ENCODE data around the gene SPIN4. TPM values are rescaled to one million over a fixed set of nuclear protein-coding genes. Genes with fewer than 3 reads are reported as not detected.
"Not testable (repeated sequence)": the region's sequence is repeated elsewhere in the genome, so short reads cannot be mapped to it uniquely, and the experiment has no call there.

Gene SPIN4
- total RNA-seq (14.7 TPM), polyA plus RNA-seq (3.0 TPM)

GRCh38 chrX:63350941-63351616 lies at the start of gene SPIN4:
Gene SPIN4 (minus strand): TSS chrX:63351332. CDS start chrX:63350819, 513 bp downstream.
- no peaks in the 10 kb centered on the region for H3K36me3 ChIP-seq (ENCODE audit: insufficient read depth)
- DNase-seq (ENCODE audit: extremely low spot score) = peak; percentile 64
- H3K27ac ChIP-seq (ENCODE audit: low read depth) = peak within 1 kb of the TSS; percentile 68
- H3K4me1 ChIP-seq (ENCODE audit: insufficient read depth) = no peaks in the 10 kb centered on the region
- H3K4me3 ChIP-seq (ENCODE audit: low read depth, low read length) = peak within 1 kb of the TSS; percentile 53
- under 1% methylated on average over 56 of the region's 58 CpGs for WGBS

- Histone ChIP-seq H3K27ac (ENCODE audit: low read depth) (no peak overlapping the region), H3K36me3 (ENCODE audit: insufficient read depth) (no peaks in the 10 kb centered on the region), H3K4me3 (ENCODE audit: low read depth, low read length) (no peak overlapping the region), H3K4me1 (ENCODE audit: insufficient read depth) (no peaks in the 10 kb centered on the region)
- no peak for DNase-seq (ENCODE audit: extremely low spot score)
Observed at GRCh38 chrX:63400340-63400739, 49.2 kb upstream of the SPIN4 start.

GRCh38 chrX:63394872-63395271 lies 43.7 kb upstream of the SPIN4 start:
- no peaks in the 10 kb centered on the region for H3K36me3 ChIP-seq (ENCODE audit: insufficient read depth)
- no peak for DNase-seq (ENCODE audit: extremely low spot score)
- H3K4me1 ChIP-seq (ENCODE audit: insufficient read depth) = no peaks in the 10 kb centered on the region
- H3K27ac ChIP-seq (ENCODE audit: low read depth) = no peak overlapping the region
- 64% methylated on average over 2 of the region's 2 CpGs for WGBS
- H3K4me3 ChIP-seq (ENCODE audit: low read depth, low read length) = no peak overlapping the region

GRCh38 chrX:63393094-63393493 lies 42.0 kb upstream of the SPIN4 start:
- H3K36me3 ChIP-seq (ENCODE audit: insufficient read depth); H3K4me3 ChIP-seq (ENCODE audit: low read depth, low read length); DNase-seq (ENCODE audit: extremely low spot score); H3K27ac ChIP-seq (ENCODE audit: low read depth); H3K4me1 ChIP-seq (ENCODE audit: insufficient read depth): not testable (repeated sequence)
- 96% methylated on average over 24 of the region's 24 CpGs for WGBS

- H3K27ac ChIP-seq (ENCODE audit: low read depth) = no peak overlapping the region
- H3K4me1 ChIP-seq (ENCODE audit: insufficient read depth) = no peaks in the 10 kb centered on the region
- H3K4me3 ChIP-seq (ENCODE audit: low read depth, low read length) = no peak overlapping the region
- H3K36me3 ChIP-seq (ENCODE audit: insufficient read depth) = no peaks in the 10 kb centered on the region
- 95% methylated on average over 3 of the region's 3 CpGs for WGBS
- no peak for DNase-seq (ENCODE audit: extremely low spot score)
Observed at GRCh38 chrX:63387411-63387810, 36.3 kb upstream of the SPIN4 start.

GRCh38 chrX:63384263-63384662 lies 33.1 kb upstream of the SPIN4 start:
- not testable (repeated sequence) for H3K4me1 ChIP-seq (ENCODE audit: insufficient read depth); H3K36me3 ChIP-seq (ENCODE audit: insufficient read depth); H3K27ac ChIP-seq (ENCODE audit: low read depth); H3K4me3 ChIP-seq (ENCODE audit: low read depth, low read length); DNase-seq (ENCODE audit: extremely low spot score)

- H3K4me1 ChIP-seq (ENCODE audit: insufficient read depth); H3K4me3 ChIP-seq (ENCODE audit: low read depth, low read length); H3K36me3 ChIP-seq (ENCODE audit: insufficient read depth); DNase-seq (ENCODE audit: extremely low spot score); H3K27ac ChIP-seq (ENCODE audit: low read depth): not testable (repeated sequence)
- WGBS = 96% methylated on average over 3 of the region's 3 CpGs
Observed at GRCh38 chrX:63373012-63373411, 21.9 kb upstream of the SPIN4 start.

GRCh38 chrX:63367699-63368098 lies 16.6 kb upstream of the SPIN4 start:
- DNase-seq (ENCODE audit: extremely low spot score) = not testable (repeated sequence)

GRCh38 chrX:63363788-63364187 lies 12.7 kb upstream of the SPIN4 start:
- WGBS = 97% methylated on average over 4 of the region's 4 CpGs
- Histone ChIP-seq H3K4me3 (ENCODE audit: low read depth, low read length) (no peak overlapping the region), H3K36me3 (ENCODE audit: insufficient read depth) (no peaks in the 10 kb centered on the region), H3K27ac (ENCODE audit: low read depth) (no peak overlapping the region), H3K4me1 (ENCODE audit: insufficient read depth) (no peaks in the 10 kb centered on the region)
- no peak for DNase-seq (ENCODE audit: extremely low spot score)

More at GRCh38 chrX:63367699-63368098, 16.6 kb upstream of the SPIN4 start:
- 83% methylated on average over 5 of the region's 5 CpGs for WGBS
- H3K27ac ChIP-seq (ENCODE audit: low read depth); H3K36me3 ChIP-seq (ENCODE audit: insufficient read depth); H3K4me1 ChIP-seq (ENCODE audit: insufficient read depth); H3K4me3 ChIP-seq (ENCODE audit: low read depth, low read length): not testable (repeated sequence)

- DNase-seq (ENCODE audit: extremely low spot score) = no peak
- Histone ChIP-seq H3K27ac (ENCODE audit: low read depth) (no peak overlapping the region), H3K4me3 (ENCODE audit: low read depth, low read length) (no peak overlapping the region), H3K36me3 (ENCODE audit: insufficient read depth) (no peaks in the 10 kb centered on the region), H3K4me1 (ENCODE audit: insufficient read depth) (no peaks in the 10 kb centered on the region)
- WGBS = 55% methylated on average over 2 of the region's 2 CpGs
Observed at GRCh38 chrX:63361494-63361893, 10.4 kb upstream of the SPIN4 start.

- DNase-seq (ENCODE audit: extremely low spot score) = no peak
- Histone ChIP-seq H3K4me3 (ENCODE audit: low read depth, low read length) (no peak overlapping the region), H3K4me1 (ENCODE audit: insufficient read depth) (no peaks in the 10 kb centered on the region), H3K36me3 (ENCODE audit: insufficient read depth) (no peaks in the 10 kb centered on the region), H3K27ac (ENCODE audit: low read depth) (no peak overlapping the region)
Observed at GRCh38 chrX:63354484-63354883, 3.4 kb upstream of the SPIN4 start.

- peak overlapping the region; percentile 53 for H3K4me3 ChIP-seq (ENCODE audit: low read depth, low read length)
- no peaks in the 10 kb centered on the region for H3K4me1 ChIP-seq (ENCODE audit: insufficient read depth)
- H3K27ac ChIP-seq (ENCODE audit: low read depth) = no peak overlapping the region
- under 1% methylated on average over 20 of the region's 20 CpGs for WGBS
- DNase-seq (ENCODE audit: extremely low spot score) = peak; percentile 2
- no peaks in the 10 kb centered on the region for H3K36me3 ChIP-seq (ENCODE audit: insufficient read depth)
Observed at GRCh38 chrX:63350465-63350877, 661 bp downstream of the SPIN4 start.

GRCh38 chrX:63349307-63349706 lies 1.8 kb downstream of the SPIN4 start:
- DNase-seq (ENCODE audit: extremely low spot score) = no peak
- H3K27ac ChIP-seq (ENCODE audit: low read depth) = no peak overlapping the region
- H3K4me3 ChIP-seq (ENCODE audit: low read depth, low read length) = no peak overlapping the region
- 50% methylated on average over 3 of the region's 3 CpGs for WGBS
- H3K36me3 ChIP-seq (ENCODE audit: insufficient read depth) = no peaks in the 10 kb centered on the region
- no peaks in the 10 kb centered on the region for H3K4me1 ChIP-seq (ENCODE audit: insufficient read depth)

GRCh38 chrX:63330681-63331080 lies 20.5 kb downstream of the SPIN4 start:
- H3K27ac ChIP-seq (ENCODE audit: low read depth) = no peak overlapping the region
- no peaks in the 10 kb centered on the region for H3K4me1 ChIP-seq (ENCODE audit: insufficient read depth)
- no peaks in the 10 kb centered on the region for H3K36me3 ChIP-seq (ENCODE audit: insufficient read depth)
- 88% methylated on average over 8 of the region's 8 CpGs for WGBS
- no peak for DNase-seq (ENCODE audit: extremely low spot score)
- H3K4me3 ChIP-seq (ENCODE audit: low read depth, low read length) = no peak overlapping the region

GRCh38 chrX:63327788-63328187 lies 23.3 kb downstream of the SPIN4 start:
- WGBS = 81% methylated on average over 2 of the region's 2 CpGs
- Histone ChIP-seq H3K4me3 (ENCODE audit: low read depth, low read length) (no peak overlapping the region), H3K36me3 (ENCODE audit: insufficient read depth) (no peaks in the 10 kb centered on the region), H3K27ac (ENCODE audit: low read depth) (no peak overlapping the region), H3K4me1 (ENCODE audit: insufficient read depth) (no peaks in the 10 kb centered on the region)
- no peak for DNase-seq (ENCODE audit: extremely low spot score)
